GM18508 (cell line): ENCODE measurements around the gene MAN1A2.

Source experiments
- ATAC-seq: cut with Tn5 transposase; IDR thresholded peaks from one replicate; pipeline ENCODE4 v1.9.1; 2021; ENCODE audit warnings: moderate number of reproducible peaks; ENCODE audit not compliant: insufficient read depth, unreplicated experiment

The MAN1A2 gene

DNA sequence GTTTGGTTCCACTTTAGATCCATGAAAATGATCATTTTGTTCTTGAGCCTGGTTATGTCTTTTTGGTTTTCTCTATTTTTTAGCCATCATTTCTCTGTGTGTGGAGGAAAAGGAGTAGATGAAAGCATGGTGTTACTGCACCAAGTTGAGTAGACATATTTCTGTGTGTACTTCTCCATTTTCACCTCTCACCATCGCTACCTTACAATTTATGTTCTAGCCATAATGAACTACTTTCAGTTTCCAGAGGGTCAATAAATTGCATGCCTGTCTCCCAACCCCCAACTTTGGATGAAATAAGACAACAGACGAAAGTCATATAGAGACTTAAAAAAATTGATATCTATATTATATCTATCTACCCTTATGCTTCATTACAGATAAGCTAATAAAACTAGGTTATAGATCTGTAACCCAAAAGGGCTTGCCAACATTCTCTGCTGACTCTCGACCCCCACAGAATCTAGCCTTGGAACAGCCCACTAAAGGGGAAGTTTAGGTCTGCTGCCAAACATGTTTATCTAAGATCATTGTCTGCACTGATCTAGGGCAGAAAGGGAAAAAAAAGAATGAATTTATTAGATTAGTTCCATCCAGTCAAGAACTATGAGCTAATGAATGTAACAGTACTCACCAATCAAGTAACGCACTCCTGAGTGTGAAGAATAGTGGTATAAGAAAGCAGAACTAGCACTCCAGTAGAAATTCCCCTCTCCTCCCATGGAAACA lies 7.5 kb upstream of the MAN1A2 start:
- ATAC-seq: no peak

- no peak for ATAC-seq
Measured at GRCh38 chr1:117362986-117363385, 4.3 kb upstream of the MAN1A2 start.

DNA sequence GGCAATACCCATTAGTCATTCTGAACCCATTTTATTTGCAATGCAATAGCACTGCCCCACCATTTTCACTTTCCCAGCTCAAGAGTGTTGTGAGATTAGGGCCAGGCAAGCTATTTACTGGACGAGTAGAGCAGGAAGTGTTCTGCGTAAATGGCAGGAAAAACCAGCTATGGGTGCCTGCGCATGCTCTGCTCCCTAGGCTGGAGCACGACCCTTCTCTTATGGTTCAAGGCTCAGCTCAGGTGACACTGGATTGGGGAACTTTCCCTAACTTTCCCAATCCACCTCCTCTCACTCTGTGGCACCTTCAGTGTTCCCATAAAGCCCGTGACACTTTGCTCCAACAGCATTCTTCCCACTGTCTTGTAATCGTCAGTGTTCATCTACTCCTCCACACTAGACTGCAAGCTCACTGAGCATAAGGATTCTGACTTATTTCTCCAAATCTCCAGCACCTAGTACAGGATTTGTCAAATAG lies 3.6 kb upstream of the MAN1A2 start:
- no peak for ATAC-seq

GRCh38 chr1:117364240-117364639 lies 3.0 kb upstream of the MAN1A2 start:
- no peak for ATAC-seq

DNA sequence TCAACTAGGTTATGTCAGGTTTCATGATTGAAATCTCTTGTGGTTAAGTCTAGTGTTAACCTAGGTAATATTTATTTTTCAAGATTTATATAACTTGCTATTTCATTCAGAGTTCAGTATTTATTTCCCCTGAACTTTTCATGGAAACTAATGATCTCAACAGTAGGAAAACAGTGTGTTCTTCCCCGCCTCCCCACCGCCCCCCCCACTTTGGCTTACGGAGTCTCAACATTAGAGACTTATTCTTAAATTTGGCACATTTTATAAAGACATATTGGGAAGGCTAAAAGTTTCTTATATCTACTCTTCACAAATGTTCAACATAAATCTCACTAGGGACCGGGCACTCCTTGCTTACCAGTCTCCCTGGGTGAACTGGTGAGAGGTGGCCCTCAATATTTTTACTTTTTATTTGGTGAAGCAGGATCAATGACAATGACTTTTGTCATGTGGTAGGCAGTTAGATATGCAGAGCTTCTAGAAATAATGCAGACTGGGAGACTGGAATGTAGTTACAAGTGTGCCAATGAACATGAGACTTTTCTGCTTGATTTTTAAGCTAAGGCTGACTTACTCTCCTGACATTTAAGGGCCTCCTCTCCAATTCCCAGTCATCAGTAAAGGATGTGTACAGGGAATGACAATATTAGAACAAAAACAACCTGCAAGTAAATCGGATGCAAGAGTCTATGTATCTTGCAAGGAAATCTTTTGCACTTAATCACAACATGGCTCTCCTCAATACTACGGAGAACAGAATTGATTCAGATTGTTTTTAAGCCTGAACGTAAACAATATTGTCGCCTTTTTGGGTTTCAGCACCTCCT lies 1.7 kb upstream of the MAN1A2 start:
- ATAC-seq: no peak

DNA sequence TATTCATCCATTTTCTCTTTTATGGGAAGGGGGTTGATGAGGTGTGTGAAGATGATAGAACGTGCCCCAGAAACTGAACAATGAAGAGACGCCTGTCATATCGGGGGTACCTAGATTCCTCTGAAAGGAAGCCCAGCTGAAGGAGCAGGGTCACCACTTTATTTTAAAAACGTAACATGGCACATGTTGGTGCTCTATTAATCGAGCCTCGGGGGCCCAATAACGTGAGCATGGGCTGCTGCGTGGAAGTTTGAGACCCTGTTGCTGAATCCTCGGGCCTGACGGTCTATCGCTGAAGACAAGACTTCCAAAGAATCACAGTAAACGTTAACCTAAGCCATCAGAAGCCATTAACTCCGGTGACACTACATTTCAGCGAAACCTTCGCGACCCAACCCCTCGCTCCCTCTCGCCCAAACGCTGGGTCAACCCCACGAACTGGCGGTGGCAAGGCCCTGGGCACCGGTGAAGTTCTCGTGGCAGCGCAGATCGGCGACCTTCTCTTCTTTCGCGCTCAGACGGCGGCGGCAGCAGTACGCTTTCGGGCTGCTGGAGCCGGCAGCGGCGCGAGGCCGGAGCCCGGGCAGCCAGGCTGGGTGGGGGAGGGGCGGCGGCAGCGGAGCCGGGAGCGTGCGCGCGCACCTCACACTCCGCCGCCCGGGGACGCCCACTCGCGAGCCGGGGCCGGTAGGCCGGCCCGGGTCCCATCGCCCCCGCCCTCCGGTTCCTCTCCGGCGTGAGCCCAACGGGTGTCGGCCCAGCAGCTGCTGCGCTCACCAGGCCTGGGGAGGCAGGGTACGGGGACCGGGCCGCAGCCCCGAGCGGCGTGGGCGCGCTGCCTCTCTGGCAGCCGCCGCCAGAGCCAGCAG lies 838 bp upstream of the MAN1A2 start:
- ATAC-seq: no peak

DNA sequence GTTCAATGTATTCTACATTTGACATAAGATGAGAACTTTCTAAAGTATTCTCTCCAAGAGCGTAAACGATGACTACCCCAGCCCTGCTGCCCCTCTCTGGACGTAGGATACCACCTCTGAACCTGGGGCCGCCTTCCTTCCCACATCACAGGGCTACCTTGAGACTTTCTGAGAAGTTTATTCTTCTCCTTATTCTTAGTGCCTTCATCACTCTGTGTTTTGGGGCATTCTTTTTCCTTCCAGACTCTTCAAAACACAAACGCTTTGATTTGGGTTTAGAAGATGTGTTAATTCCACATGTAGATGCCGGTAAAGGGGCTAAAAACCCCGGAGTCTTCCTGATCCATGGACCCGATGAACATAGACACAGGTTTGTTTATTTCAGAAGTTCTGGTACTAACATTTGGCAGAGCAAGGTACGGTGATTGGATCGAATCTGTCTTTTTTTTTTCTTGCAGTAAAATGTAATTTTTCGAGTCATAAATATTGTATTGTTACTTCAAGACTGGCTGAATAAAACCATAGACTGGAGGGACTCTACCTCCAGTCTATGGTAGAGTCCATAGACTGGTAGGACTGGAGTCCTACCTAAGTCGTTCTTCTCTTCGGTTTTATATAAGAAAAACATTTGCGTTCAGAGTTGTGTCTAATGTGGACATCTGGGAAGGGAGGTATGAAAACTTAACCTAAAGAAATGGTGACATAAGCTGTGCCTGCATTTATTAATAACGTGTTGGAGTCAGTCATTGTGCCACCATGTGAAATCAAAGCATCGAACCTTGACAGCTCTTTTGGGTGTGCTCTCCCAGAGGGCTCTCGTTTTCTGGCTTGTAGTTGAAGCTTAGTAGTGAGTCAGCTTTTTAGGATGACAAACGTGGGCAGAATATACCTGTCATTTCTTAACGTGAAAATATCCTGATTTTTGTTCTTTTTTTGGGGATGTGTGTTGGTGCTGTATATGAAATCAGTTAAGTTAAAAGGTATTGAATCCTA lies 1.2 kb downstream of the MAN1A2 start:
- ATAC-seq: no peak

GRCh38 chr1:117370071-117370470 lies 2.8 kb downstream of the MAN1A2 start:
- ATAC-seq: no peak

DNA sequence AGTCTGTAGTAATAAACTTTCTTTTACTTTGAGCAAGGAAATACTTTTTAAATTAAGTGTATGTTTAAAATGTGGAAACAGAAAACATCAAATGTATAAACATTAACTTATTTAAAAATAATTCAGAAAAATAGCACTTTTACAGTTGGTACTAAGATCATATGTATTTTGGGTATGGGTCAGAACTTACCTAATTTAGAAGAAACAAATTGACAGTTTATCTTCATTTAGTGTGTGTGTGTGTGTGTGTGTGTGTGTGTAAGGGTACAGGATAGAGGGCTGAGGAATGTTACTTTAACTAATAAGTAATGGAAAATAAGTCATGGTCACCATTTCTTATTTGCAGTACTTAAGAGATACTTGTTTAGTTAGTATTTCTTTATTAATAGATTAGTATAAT lies 3.3 kb downstream of the MAN1A2 start:
- ATAC-seq: no peak

- ATAC-seq: no peak
Measured at GRCh38 chr1:117371441-117372151, 4.3 kb downstream of the MAN1A2 start.

- ATAC-seq: no peak
Measured at GRCh38 chr1:117372863-117373412, 5.7 kb downstream of the MAN1A2 start.

GRCh38 chr1:117373932-117374331 lies 6.7 kb downstream of the MAN1A2 start:
- ATAC-seq: no peak

GRCh38 chr1:117375327-117375726 lies 8.1 kb downstream of the MAN1A2 start:
- no peak for ATAC-seq

DNA sequence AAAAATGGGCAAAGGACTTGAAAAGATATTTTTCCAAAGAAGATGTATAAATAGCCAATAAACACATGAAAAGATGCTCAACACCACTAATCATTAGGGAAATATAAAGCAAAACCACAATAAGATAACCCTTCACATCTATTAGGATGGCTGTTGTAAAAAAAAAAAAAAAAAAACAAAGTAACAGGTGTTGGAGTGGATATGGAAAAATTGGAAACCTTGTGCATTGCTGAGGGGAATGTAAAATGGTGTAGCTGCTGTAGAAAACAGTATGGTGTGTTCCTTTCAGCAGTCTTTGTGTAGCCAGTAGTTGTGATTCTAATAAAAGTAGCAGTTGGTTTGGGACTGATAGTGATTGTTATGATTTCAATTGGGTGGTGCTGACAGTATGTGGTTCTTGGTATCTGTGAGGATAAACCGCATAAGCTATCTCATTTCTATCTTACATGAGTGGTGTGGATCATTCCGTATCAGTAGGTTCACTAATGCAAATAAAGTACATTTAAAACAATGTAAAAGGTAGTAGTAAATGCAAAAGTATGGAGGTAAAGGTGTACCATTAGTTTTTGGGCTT lies 19.9 kb downstream of the MAN1A2 start:
- ATAC-seq: no peak

DNA sequence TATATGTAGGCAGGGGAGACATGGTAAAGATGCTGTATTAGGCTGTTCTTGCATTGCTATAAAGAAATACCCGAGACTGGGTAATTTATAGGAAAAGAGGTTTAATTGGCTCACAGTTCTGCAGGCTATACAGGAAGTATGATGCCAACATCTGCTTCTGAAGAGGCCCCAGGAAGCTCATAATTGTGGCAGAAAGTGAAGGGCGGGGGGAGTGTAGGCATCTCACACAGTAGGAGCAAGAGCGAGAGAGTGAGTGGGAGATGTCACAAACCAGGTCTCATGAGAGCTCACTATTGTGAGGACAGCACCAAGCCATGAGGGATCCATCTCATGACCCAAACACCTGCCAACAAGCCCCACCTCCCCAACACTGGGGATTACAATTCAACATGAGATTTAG lies 21.1 kb downstream of the MAN1A2 start:
- no peak for ATAC-seq

DNA sequence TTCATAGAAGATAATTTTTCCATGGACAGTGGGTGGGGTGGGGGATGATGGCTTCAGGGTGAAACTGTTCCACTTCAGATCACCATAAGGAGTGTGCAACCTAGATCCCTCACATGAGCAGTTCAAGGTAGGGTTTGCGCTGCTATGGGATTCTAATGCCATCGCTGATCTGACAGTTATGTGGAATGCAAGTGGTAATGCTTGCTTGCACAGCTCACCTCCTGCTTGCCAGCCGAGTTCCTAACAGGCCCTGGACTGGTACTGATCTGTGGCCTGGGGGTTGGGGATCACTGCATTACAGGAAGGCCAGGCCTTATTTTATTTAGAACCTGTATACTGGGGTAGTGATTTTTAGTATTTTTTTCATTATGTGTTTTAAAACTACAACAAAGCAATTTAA lies 22.0 kb downstream of the MAN1A2 start:
- no peak for ATAC-seq

DNA sequence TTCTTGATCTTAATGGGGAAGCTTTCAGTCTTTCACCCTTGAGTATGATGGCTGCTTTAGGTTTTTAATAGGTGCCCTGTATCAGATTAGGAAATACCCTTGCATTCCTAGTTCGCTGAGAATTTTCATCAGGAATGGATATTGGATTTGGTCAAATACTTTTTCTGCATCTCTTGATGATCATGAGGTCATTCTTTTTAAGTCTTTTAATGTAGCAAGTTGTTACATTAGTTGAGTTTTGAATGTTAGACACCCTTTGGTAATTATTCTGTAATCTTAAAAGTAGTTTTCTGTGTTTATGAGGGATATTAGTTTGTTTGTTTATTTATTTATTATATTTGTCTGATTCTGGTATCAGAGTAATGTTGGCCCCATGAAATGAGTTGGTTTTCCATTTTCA lies 22.5 kb downstream of the MAN1A2 start:
- no peak for ATAC-seq

- ATAC-seq: no peak
Measured at GRCh38 chr1:117392771-117393170, 25.5 kb downstream of the MAN1A2 start.
